K562 (cell line): Measurements from ENCODE around the gene ITGA1. TPM values are rescaled to one million over a fixed set of nuclear protein-coding genes. Genes with fewer than 3 reads are reported as not detected.

ENCODE experiments used
- ATAC-seq: fragments of 200-7000 bp; cut with Tn5 transposase; 3 replicates; pipeline ENCODE4 v1.9.1; 2020; ENCODE audit warnings: moderate library complexity
- BruUV-seq: library from RNA; stranded (reverse); fragments of 400-500 nt; replicated peaks from 2 replicates; lab custom pipeline; 2021; lab: Mats Ljungman, UMichigan
- CTCF ChIA-PET: fragments of 300-600 bp; formaldehyde crosslinking; extraction: SDS; loops from one replicate; lab custom pipeline; 2021; ENCODE audit warnings: low intra/inter-chr PET ratio; lab: Yijun Ruan, JAX
- POLR2A ChIA-PET: fragments of 300-600, 350-650 bp; sonication (Branson Sonifier 250); formaldehyde crosslinking; extraction: SDS; loops from one replicate; lab custom pipeline; 2021; ENCODE audit warnings: antibody characterized with exemption, inconsistent platforms; lab: Yijun Ruan, JAX
- DNase-seq, 4 experiments: peaks; one replicate each; pipeline versions ENCODE4 v3.0.0 to v3.0.0-alpha.2; 2011 to 2018; ENCODE audit warnings: low spot score in 3 of 4, mixed read lengths in 3 of 4; ENCODE audit errors: extremely low read depth in 1 of 4
- FAIRE-seq: peaks from 2 replicates; lab custom pipeline; 2011; peaks lifted over from hg19 to GRCh38; lab: Jason Lieb, UNC
- H2AFZ ChIP-seq: 2 replicates; pipeline ENCODE4 v1.6.0; 2011; ENCODE audit warnings: low read depth, low read length, control low read depth, inconsistent platforms
- H3K27ac ChIP-seq: fragments of 200-600 bp; 3 replicates; pipeline ENCODE4 v1.8.0; 2011; ENCODE audit warnings: low read depth, mild to moderate bottlenecking, control low read depth, inconsistent platforms, low read length, moderate library complexity, mixed read lengths; ENCODE audit errors: extremely low read depth
- H3K27me3 ChIP-seq, 2 experiments: fragments of 300-600 bp in 1 of 2; 2 replicates in 1 of 2; 3 replicates in 1 of 2; pipeline versions ENCODE4 v1.6.0 to v1.8.0; 2011; ENCODE audit warnings: inconsistent platforms in 2 of 2, low read length in 2 of 2, mild to moderate bottlenecking in 1 of 2, mixed read lengths in 1 of 2, moderate library complexity in 1 of 2; ENCODE audit not compliant: control insufficient read depth in 2 of 2, insufficient read depth in 2 of 2
- H3K36me3 ChIP-seq: fragments of 300-600 bp; 3 replicates; pipeline ENCODE4 v1.8.0; 2011; ENCODE audit warnings: mild to moderate bottlenecking, low read length, inconsistent platforms; ENCODE audit not compliant: control insufficient read depth, insufficient read depth
- H3K4me1 ChIP-seq, 2 experiments: fragments of 200-600 bp in 1 of 2; replicated peaks in 1 of 2; 2 replicates in 1 of 2; 3 replicates in 1 of 2; pipeline versions ENCODE4 v1.5.1 to v1.8.0; 2011; ENCODE audit warnings: inconsistent platforms in 2 of 2, low read length in 2 of 2, mild to moderate bottlenecking in 1 of 2, mixed read lengths in 1 of 2, moderate library complexity in 1 of 2; ENCODE audit not compliant: control insufficient read depth in 2 of 2, insufficient read depth in 2 of 2
- H3K4me2 ChIP-seq: 2 replicates; pipeline ENCODE4 v1.6.1; 2011; ENCODE audit warnings: low read length, control low read depth, inconsistent platforms, mixed read lengths; ENCODE audit not compliant: insufficient read depth
- H3K4me3 ChIP-seq: fragments of 200-600 bp; sonication (generic), shearing (Covaris generic); 2 replicates; pipeline ENCODE4 v1.5.1; 2016; ENCODE audit warnings: control low read depth, inconsistent platforms
- H3K79me2 ChIP-seq: fragments of 200-600 bp; 3 replicates; pipeline ENCODE4 v1.8.0; 2011; ENCODE audit warnings: low read length, inconsistent platforms; ENCODE audit not compliant: control insufficient read depth, insufficient read depth
- H3K9ac ChIP-seq, 2 experiments: 2 replicates each; pipeline versions ENCODE4 v1.6.0 to v1.6.1; 2011; ENCODE audit warnings: low read depth in 2 of 2, low read length in 2 of 2, control low read depth in 1 of 2, inconsistent platforms in 1 of 2, mild to moderate bottlenecking in 1 of 2, mixed read lengths in 1 of 2; ENCODE audit not compliant: insufficient read depth in 1 of 2
- H3K9me1 ChIP-seq: one replicate; pipeline ENCODE4 v1.6.0; 2011; ENCODE audit warnings: inconsistent platforms, mild to moderate bottlenecking, low read length, moderate library complexity; ENCODE audit not compliant: control insufficient read depth, insufficient read depth
- H3K9me3 ChIP-seq: replicated peaks from 2 replicates; pipeline ENCODE4 v1.5.1; 2011; ENCODE audit warnings: low read depth, low read length, inconsistent platforms; ENCODE audit not compliant: control insufficient read depth, insufficient read depth
- H4K20me1 ChIP-seq: replicated peaks from 2 replicates; pipeline ENCODE4 v1.6.1; 2011; ENCODE audit warnings: low read length, inconsistent platforms, mixed read lengths; ENCODE audit not compliant: control insufficient read depth, insufficient read depth
- COPS2 ChIP-seq: fragments of 450-650 bp; conservative IDR thresholded peaks from 2 replicates; pipeline ENCODE4 v1.6.1; 2016; ENCODE audit warnings: mild to moderate bottlenecking, moderate library complexity
- HEY1 ChIP-seq: fragments of 250-450 bp; sonication (Bioruptor Pico); IDR thresholded peaks from 2 replicates; pipeline ENCODE4 v1.5.0; 2020; ENCODE audit warnings: mild to moderate bottlenecking, moderate library complexity, borderline replicate concordance
- IFI16 ChIP-seq: fragments of 250-450 bp; sonication (Bioruptor Pico); IDR thresholded peaks from 2 replicates; pipeline ENCODE4 v2.1.2; 2022; ENCODE audit warnings: mild to moderate bottlenecking, inconsistent platforms
- JUNB ChIP-seq: fragments of 450-650 bp; formaldehyde crosslinking; conservative IDR thresholded peaks from 2 replicates; pipeline ENCODE4 v1.4.0; 2020; ENCODE audit warnings: mild to moderate bottlenecking
- LARP7 ChIP-seq: fragments of 450-650 bp; IDR thresholded peaks from 2 replicates; pipeline ENCODE4 v1.6.1; 2016
- PRMT5 ChIP-seq: sonication (generic); formaldehyde crosslinking; IDR thresholded peaks from 2 replicates; pipeline ENCODE4 v1.5.0; 2020; ENCODE audit warnings: missing genetic modification reagents
- SLC30A9 ChIP-seq: fragments of 250-450 bp; sonication (Bioruptor Pico); IDR thresholded peaks from 2 replicates; pipeline ENCODE4 v1.8.0; 2022; ENCODE audit warnings: mild to moderate bottlenecking, moderate library complexity
- SRSF7 ChIP-seq: fragments of 200-400 bp; formaldehyde crosslinking; optimal IDR thresholded peaks from 2 replicates; pipeline ENCODE3; 2017; ENCODE audit warnings: mild to moderate bottlenecking, low read depth, low read length
- ZNF212 ChIP-seq: fragments of 450-650 bp; formaldehyde crosslinking; IDR thresholded peaks from 2 replicates; pipeline ENCODE4 v1.4.0; 2020; ENCODE audit warnings: mild to moderate bottlenecking
- ZNF76 ChIP-seq: fragments of 250-450 bp; sonication (Bioruptor Pico); IDR thresholded peaks from 2 replicates; pipeline ENCODE4 v1.4.0; 2020; ENCODE audit warnings: mild to moderate bottlenecking, moderate library complexity, borderline replicate concordance
- in situ Hi-C: fragments of 300-500 bp; cut with MboI; formaldehyde crosslinking; loops from 4 replicates; pipeline ENCODE4 v1.15.0; 2018; ENCODE audit warnings: inconsistent platforms, mixed read lengths
- intact Hi-C: fragments of 100-400 bp; cut with micrococcal nuclease; formaldehyde crosslinking; loops from 2 replicates; pipeline ENCODE4 v1.14.2; 2022
- polyA plus RNA-seq, 8 experiments: library from polyadenylated mRNA; depleted of rRNA in 4 of 8; stranded (reverse) in 5 of 8; unstranded in 3 of 8; fragments of >200 nt; fragmentation: Nextera tagmentation in 2 of 8; fragmentation: Illumina TruSeq in 1 of 8; extraction: Ambion mirVana in 2 of 8; extraction: Trizol in 1 of 8; gene quantifications; 2 replicates each; pipeline versions ENCODE4 v1.2.1 to v1.2.3, GENCODE V29; 2011 to 2014; ENCODE audit warnings: inconsistent platforms in 1 of 8, missing spikeins in 1 of 8
- total RNA-seq, 7 experiments: library from RNA; depleted of rRNA in 6 of 7; stranded (reverse); fragments of >200 nt in 6 of 7; fragmentation: Illumina TruSeq in 2 of 7; extraction: Trizol in 2 of 7; gene quantifications; 2 replicates each; pipeline versions ENCODE4 v1.2.1 to v1.2.3, GENCODE V29; 2011 to 2021; ENCODE audit warnings: low replicate concordance in 1 of 7
- TF ChIP-seq, protein P1 (sequence below), 2 experiments: fragments of 450-650 bp; IDR thresholded peaks; 2 replicates each; pipeline ENCODE4 v1.6.1; 2016; ENCODE audit warnings: mild to moderate bottlenecking in 2 of 2, borderline replicate concordance in 1 of 2, low read depth in 1 of 2, moderate library complexity in 1 of 2
- TF ChIP-seq, protein P2 (sequence below): fragments of 450-650 bp; formaldehyde crosslinking; IDR thresholded peaks from 2 replicates; pipeline ENCODE4 v1.4.0; 2020; ENCODE audit warnings: mild to moderate bottlenecking, moderate library complexity

The ITGA1 gene
- total and polyA plus RNA-seq, 9 of the 15 experiments (the other 6 are each of a cell fraction or from before 2014, with no cell fraction given), result 0.04 to 0.22 TPM; not detected in 7

- TF ChIP-seq, protein P1, sequence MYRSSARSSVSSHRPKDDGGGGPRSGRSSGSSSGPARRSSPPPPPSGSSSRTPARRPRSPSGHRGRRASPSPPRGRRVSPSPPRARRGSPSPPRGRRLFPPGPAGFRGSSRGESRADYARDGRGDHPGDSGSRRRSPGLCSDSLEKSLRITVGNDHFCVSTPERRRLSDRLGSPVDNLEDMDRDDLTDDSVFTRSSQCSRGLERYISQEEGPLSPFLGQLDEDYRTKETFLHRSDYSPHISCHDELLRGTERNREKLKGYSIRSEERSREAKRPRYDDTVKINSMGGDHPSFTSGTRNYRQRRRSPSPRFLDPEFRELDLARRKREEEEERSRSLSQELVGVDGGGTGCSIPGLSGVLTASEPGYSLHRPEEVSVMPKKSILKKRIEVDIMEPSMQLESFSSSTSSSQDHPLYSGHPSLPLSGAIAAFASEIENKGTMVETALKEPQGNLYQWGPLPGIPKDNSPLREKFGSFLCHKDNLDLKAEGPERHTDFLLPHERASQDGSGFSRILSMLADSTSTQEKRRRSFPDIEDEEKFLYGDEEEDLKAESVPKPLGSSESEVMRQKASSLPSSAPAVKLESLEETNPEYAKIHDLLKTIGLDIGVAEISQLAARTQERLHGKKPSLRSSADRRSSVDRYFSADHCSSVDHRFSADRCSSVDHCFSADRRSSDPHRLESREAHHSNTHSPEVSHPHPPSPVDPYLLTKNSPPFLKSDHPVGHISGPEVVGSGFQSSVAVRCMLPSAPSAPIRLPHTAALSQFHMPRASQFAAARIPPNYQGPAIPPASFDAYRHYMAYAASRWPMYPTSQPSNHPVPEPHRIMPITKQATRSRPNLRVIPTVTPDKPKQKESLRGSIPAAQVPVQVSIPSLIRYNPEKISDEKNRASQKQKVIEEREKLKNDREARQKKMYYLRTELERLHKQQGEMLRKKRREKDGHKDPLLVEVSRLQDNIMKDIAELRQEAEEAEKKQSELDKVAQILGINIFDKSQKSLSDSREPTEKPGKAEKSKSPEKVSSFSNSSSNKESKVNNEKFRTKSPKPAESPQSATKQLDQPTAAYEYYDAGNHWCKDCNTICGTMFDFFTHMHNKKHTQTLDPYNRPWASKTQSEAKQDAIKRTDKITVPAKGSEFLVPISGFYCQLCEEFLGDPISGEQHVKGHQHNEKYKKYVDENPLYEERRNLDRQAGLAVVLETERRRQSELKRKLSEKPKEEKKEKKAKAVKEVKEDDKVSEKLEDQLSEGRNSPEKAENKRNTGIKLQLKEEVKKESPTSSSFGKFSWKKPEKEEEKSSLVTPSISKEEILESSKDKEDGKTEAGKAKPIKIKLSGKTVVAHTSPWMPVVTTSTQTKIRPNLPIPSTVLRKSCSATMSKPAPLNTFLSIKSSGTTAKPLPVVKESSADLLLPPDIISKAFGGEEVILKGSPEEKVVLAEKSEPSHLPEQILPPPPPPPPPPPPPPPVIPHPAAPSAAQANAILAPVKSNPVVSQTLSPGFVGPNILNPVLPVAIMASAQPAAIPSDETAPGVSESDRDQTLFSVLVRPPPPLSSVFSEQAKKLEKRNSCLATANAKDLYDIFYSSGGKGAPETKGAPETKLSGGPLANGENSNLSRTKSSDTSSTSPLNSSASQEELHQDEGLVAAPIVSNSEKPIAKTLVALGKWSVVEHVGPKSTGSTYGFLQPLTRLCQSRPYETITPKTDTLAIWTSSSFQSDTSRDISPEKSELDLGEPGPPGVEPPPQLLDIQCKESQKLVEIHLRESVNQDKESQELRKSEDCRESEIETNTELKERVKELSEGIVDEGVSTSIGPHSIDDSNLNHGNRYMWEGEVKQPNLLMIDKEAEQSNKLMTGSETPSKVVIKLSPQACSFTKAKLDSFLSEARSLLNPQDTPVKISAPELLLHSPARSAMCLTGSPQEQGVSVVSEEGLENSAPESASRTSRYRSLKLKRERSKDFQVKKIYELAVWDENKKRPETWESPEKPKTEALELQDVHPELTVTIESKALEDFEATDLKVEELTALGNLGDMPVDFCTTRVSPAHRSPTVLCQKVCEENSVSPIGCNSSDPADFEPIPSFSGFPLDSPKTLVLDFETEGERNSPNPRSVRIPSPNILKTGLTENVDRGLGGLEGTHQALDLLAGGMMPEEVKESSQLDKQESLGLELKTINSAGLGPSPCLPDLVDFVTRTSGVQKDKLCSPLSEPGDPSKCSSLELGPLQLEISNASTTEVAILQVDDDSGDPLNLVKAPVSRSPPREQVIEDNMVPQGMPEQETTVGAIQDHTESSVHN (IDR thresholded peaks at IDR 0.05; ENCODE audit: borderline replicate concordance in 1 of 2, low read depth in 1 of 2), result no peak
These were observed 19.3 kb downstream of the ITGA1 start (continued) for GRCh38 chr5:52807037-52807436.

DNA sequence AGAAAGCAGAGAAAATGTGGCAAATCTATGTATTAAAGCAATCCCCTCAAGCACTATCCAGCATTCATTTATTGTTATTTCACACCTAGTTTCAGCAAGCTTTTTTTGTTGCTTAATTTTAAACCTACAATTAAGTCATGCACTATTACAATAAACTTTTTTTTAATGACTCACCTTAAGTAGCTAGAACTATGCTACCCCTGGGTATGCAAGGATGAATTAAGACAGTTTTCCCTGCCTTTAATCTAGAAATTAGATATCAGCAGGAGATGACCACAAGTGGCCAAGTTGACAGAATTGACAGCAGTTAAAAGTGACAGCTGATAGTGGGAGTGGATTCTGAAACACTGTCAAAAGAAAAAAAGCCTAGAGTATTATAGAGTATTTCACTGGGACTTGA is 20.0 kb downstream of the ITGA1 start:
- intact Hi-C loops, result loop anchor here (10.0 kb wide), 1 partner anchor 287 kb away; no protein-coding TSS in a partner anchor
- ATAC-seq, result no peak
- no TSS peak for BruUV-seq
- Histone ChIP-seq H3K4me2 (no peak overlapping the region), H3K9me3 (no peaks in the 10 kb centered on the region), H3K79me2 (peaks cover 27% of the 10 kb centered on the region), H3K27ac (no peak overlapping the region), H2AFZ (no peak overlapping the region), H3K9me1 (peaks cover 4% of the 10 kb centered on the region), H3K4me3 (no peak overlapping the region), H4K20me1 (no peaks in the 10 kb centered on the region; the same call in none of the 2 replicates), H3K9ac (no peak overlapping the region), H3K27me3 (no peaks in the 10 kb centered on the region), H3K4me1 (no peaks in the 10 kb centered on the region; a peak in 2 of 5 replicates), H3K36me3 (peaks cover 18% of the 10 kb centered on the region)
- DNase-seq, result no peak
- no peak for FAIRE-seq
- in situ Hi-C loops, result no loop called here
- ChIA-PET POLR2A (interaction anchor here (0.7 to 1.5 kb wide), 2 partner anchors 8 to 10 kb away, joined by 4 to 7 read pairs; no protein-coding TSS in a partner anchor), CTCF (no interaction called here)
- TF ChIP-seq HEY1 (CRISPR knock-in tag), result no peak
- TF ChIP-seq SRSF7, result no peak
- no peak for TF ChIP-seq ZNF212 (CRISPR knock-in tag)
- no peak for TF ChIP-seq IFI16
- TF ChIP-seq COPS2, result no peak
- no peak for TF ChIP-seq LARP7
- TF ChIP-seq, protein P2, sequence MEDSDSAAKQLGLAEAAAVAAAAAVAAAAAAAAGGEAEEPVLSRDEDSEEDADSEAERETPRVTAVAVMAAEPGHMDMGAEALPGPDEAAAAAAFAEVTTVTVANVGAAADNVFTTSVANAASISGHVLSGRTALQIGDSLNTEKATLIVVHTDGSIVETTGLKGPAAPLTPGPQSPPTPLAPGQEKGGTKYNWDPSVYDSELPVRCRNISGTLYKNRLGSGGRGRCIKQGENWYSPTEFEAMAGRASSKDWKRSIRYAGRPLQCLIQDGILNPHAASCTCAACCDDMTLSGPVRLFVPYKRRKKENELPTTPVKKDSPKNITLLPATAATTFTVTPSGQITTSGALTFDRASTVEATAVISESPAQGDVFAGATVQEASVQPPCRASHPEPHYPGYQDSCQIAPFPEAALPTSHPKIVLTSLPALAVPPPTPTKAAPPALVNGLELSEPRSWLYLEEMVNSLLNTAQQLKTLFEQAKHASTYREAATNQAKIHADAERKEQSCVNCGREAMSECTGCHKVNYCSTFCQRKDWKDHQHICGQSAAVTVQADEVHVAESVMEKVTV (CRISPR knock-in tag), result no peak
- no peak for TF ChIP-seq SLC30A9 (CRISPR knock-in tag)
- no peak for TF ChIP-seq JUNB
- TF ChIP-seq ZNF76 (CRISPR knock-in tag), result no peak
- TF ChIP-seq PRMT5 (CRISPR knock-in tag), result no peak
